Endothelial cell (in vitro differentiated cells): ENCODE data around the gene FASTKD3. TPM values are rescaled to one million over a fixed set of nuclear protein-coding genes. Genes with fewer than 3 reads are reported as not detected.
A peak's percentile ranks its signal among the peaks of the same experiment; 100 is the strongest.

Experiments used
- DNase-seq: peaks from one replicate; pipeline ENCODE4 v3.0.0; 2021; ENCODE audit warnings: low spot score
- H3K27ac Mint-ChIP-seq: one replicate; pipeline ENCODE4 v1.8.0; 2021; ENCODE audit warnings: mixed read lengths, inconsistent platforms; ENCODE audit not compliant: unreplicated experiment
- H3K27me3 Mint-ChIP-seq: one replicate; pipeline ENCODE4 v1.8.0; 2021; ENCODE audit warnings: mild to moderate bottlenecking, moderate library complexity, mixed read lengths, inconsistent platforms; ENCODE audit not compliant: unreplicated experiment
- H3K36me3 Mint-ChIP-seq: one replicate; pipeline ENCODE4 v1.8.0; 2021; ENCODE audit warnings: mild to moderate bottlenecking, low read depth, mixed read lengths, inconsistent platforms; ENCODE audit not compliant: unreplicated experiment
- H3K4me1 Mint-ChIP-seq: one replicate; pipeline ENCODE4 v1.8.0; 2021; ENCODE audit warnings: mild to moderate bottlenecking, mixed read lengths, inconsistent platforms; ENCODE audit not compliant: unreplicated experiment
- H3K4me3 Mint-ChIP-seq: one replicate; pipeline ENCODE4 v1.8.0; 2021; ENCODE audit warnings: mild to moderate bottlenecking, mixed read lengths, inconsistent platforms; ENCODE audit not compliant: unreplicated experiment
- H3K9me3 Mint-ChIP-seq: one replicate; pipeline ENCODE4 v1.8.0; 2021; ENCODE audit warnings: mixed read lengths, inconsistent platforms; ENCODE audit not compliant: unreplicated experiment
- CTCF ChIP-seq: fragments of 200-600 bp; sonication (generic); IDR thresholded peaks from one replicate; pipeline ENCODE4 v1.5.0; 2021; ENCODE audit warnings: antibody characterized with exemption; ENCODE audit not compliant: unreplicated experiment
- total RNA-seq: library from RNA; stranded (reverse); fragmentation: NEBNext Ultra II Directional; extraction: Animal tissue kit (Norgen Biotek cat#: 25700); gene quantifications from one replicate; pipeline ENCODE4 v1.2.1, GENCODE V29; 2021; ENCODE audit not compliant: unreplicated experiment

The FASTKD3 gene
- total RNA-seq, 1 donor from 2014 or later, result 9.1 TPM

DNA sequence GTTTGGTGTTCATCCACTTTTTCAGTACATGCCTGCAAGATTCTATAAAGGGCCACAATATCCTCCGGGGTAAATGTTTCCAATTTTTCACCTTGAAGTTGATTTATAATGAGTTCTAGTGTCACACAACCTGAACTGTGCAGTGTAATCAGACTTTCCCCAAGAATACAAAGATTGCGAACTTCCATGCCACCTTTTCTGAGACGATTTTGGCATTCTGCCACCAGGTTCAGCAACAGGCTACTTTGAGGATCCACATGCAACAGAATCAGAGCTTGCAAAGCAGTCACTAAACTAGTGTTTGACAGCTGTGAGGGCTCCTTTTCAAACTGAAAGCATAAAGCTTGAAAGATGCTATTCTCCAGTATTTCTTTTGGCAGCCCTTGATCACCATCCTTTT, 1.6 kb downstream of the FASTKD3 start:
- no peaks in the 10 kb centered on the region for H3K9me3 Mint-ChIP-seq
- TF ChIP-seq CTCF, result no peak
- H3K36me3 Mint-ChIP-seq, result no peaks in the 10 kb centered on the region
- H3K4me3 Mint-ChIP-seq, result peak overlapping the region; percentile 2
- H3K4me1 Mint-ChIP-seq, result peaks cover 12% of the 10 kb centered on the region
- DNase-seq, result no peak
- no peak overlapping the region for H3K27ac Mint-ChIP-seq
- H3K27me3 Mint-ChIP-seq, result peaks cover 6% of the 10 kb centered on the region

GRCh38 chr5:7866196-7866595, 2.6 kb downstream of the FASTKD3 start:
- H3K36me3 Mint-ChIP-seq, result no peaks in the 10 kb centered on the region
- no peak overlapping the region for H3K27ac Mint-ChIP-seq
- DNase-seq, result no peak
- no peak overlapping the region for H3K4me3 Mint-ChIP-seq
- H3K9me3 Mint-ChIP-seq, result no peaks in the 10 kb centered on the region
- peaks cover 6% of the 10 kb centered on the region for H3K27me3 Mint-ChIP-seq
- no peak for TF ChIP-seq CTCF
- peaks cover 12% of the 10 kb centered on the region for H3K4me1 Mint-ChIP-seq

DNA sequence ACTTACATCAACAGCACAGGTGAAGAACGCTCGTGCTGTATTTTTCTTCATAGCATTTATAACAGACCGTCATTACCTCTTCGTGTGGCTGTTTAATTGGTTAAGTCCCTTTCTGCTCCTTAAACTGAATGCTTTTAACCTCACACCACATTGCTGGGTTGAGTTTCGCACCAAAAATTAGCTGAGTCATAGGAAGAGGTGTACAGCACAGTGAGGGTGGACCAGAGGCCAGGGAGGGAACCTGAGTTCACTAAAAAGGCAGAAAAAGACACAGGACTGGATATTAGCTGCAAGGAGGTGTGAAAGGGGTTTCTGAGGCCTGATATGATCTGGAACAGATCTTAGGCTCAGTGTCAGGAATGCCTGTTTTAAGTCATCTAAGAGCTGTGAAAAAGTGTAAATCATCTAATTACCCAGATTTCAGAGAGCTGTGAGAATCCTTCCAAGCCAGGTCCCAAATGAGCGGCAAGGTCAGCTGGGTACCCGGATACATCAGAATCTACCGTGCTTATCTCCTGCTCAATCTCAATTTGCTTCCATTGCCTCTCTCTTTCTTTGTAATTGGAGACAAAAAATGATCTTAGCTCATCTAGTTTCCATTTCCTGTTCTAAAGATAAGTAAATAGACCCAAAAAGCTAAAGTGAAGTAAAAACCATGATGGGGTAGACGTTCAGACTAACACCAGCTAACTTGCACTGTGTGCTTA, 10.8 kb downstream of the FASTKD3 start:
- DNase-seq, result no peak
- no peak overlapping the region for H3K4me3 Mint-ChIP-seq
- TF ChIP-seq CTCF, result no peak
- no peaks in the 10 kb centered on the region for H3K27me3 Mint-ChIP-seq
- H3K36me3 Mint-ChIP-seq, result no peaks in the 10 kb centered on the region
- no peaks in the 10 kb centered on the region for H3K9me3 Mint-ChIP-seq
- no peak overlapping the region for H3K27ac Mint-ChIP-seq
- H3K4me1 Mint-ChIP-seq, result no peaks in the 10 kb centered on the region

GRCh38 chr5:7857361-7857760, 11.5 kb downstream of the FASTKD3 start:
- TF ChIP-seq CTCF, result no peak
- Mint-ChIP-seq H3K4me1 (no peaks in the 10 kb centered on the region), H3K27me3 (peaks cover 2% of the 10 kb centered on the region), H3K9me3 (no peaks in the 10 kb centered on the region), H3K4me3 (no peak overlapping the region), H3K36me3 (no peaks in the 10 kb centered on the region), H3K27ac (no peak overlapping the region)
- DNase-seq, result no peak

GRCh38 chr5:7856855-7857254, 12.0 kb downstream of the FASTKD3 start:
- Mint-ChIP-seq H3K4me3 (no peak overlapping the region), H3K36me3 (no peaks in the 10 kb centered on the region), H3K27ac (no peak overlapping the region), H3K27me3 (peaks cover 5% of the 10 kb centered on the region), H3K9me3 (no peaks in the 10 kb centered on the region), H3K4me1 (no peaks in the 10 kb centered on the region)
- peak; percentile 41 for DNase-seq
- peak; percentile 57 for TF ChIP-seq CTCF
